GM12872 (cell line): ENCODE measurements around the gene SBSN.

Experiments
- CTCF ChIP-seq: IDR thresholded peaks from 3 replicates; pipeline ENCODE4 v1.5.1; 2011; ENCODE audit warnings: low read depth, mild to moderate bottlenecking, low read length, moderate library complexity; ENCODE audit not compliant: insufficient read depth

The SBSN gene

GRCh38 chr19:35490364-35490763 lies 37.7 kb downstream of the SBSN start, which contains the start of gene KRTDAP:
KRTDAP (minus strand) TSS chr19:35490464; CDS start chr19:35490442, 22 bp downstream.
- TF ChIP-seq CTCF, result no peak

- no peak for TF ChIP-seq CTCF
These were observed 39.4 kb downstream of the SBSN start for GRCh38 chr19:35488677-35489076.

GRCh38 chr19:35487656-35488182 lies 40.4 kb downstream of the SBSN start:
- TF ChIP-seq CTCF, result no peak

GRCh38 chr19:35486268-35486708 lies 41.8 kb downstream of the SBSN start:
- no peak for TF ChIP-seq CTCF

- TF ChIP-seq CTCF, result no peak
These were observed 43.7 kb downstream of the SBSN start for GRCh38 chr19:35484252-35485036.

GRCh38 chr19:35483089-35483488 lies 45.0 kb downstream of the SBSN start:
- no peak for TF ChIP-seq CTCF

- TF ChIP-seq CTCF, result no peak
These were observed 49.1 kb downstream of the SBSN start for GRCh38 chr19:35478794-35479677.
